Measurements from ENCODE around the gene DECR2. TPM values are rescaled to one million over a fixed set of nuclear protein-coding genes. Genes with fewer than 3 reads are reported as not detected.
"Not testable (repeated sequence)": the region's sequence is repeated elsewhere in the genome, so short reads cannot be mapped to it uniquely, and the experiment has no call there.

The DECR2 gene
- 14.4 TPM for polyA plus RNA-seq (ENCODE audit: insufficient read length)

- peak; percentile 74 for DNase-seq (ENCODE audit: low read depth)
Measured at GRCh38 chr16:401468-402348, at the start of gene DECR2. DECR2 (plus strand) TSS chr16:401885; CDS start chr16:401964, 79 bp downstream.

- peak; percentile 39 for DNase-seq (ENCODE audit: low read depth)
Measured at GRCh38 chr16:352547-353403, 48.9 kb upstream of the DECR2 start, which contains the start of gene AXIN1. AXIN1 (minus strand) TSS chr16:352723; CDS start chr16:347025, 5,698 bp downstream.

GRCh38 chr16:353404-354290, 48.0 kb upstream of the DECR2 start:
- no peak for DNase-seq (ENCODE audit: low read depth)

- no peak for DNase-seq (ENCODE audit: low read depth)
Measured at GRCh38 chr16:354291-354881, 47.3 kb upstream of the DECR2 start.

GRCh38 chr16:354971-355461, 46.7 kb upstream of the DECR2 start:
- DNase-seq (ENCODE audit: low read depth), result no peak

GRCh38 chr16:356741-357140, 44.9 kb upstream of the DECR2 start:
- no peak for DNase-seq (ENCODE audit: low read depth)

- DNase-seq (ENCODE audit: low read depth), result no peak
Measured at GRCh38 chr16:359067-359763, 42.5 kb upstream of the DECR2 start.

- DNase-seq (ENCODE audit: low read depth), result no peak
Measured at GRCh38 chr16:359871-360697, 41.6 kb upstream of the DECR2 start.

- DNase-seq (ENCODE audit: low read depth), result no peak
Measured at GRCh38 chr16:360698-361336, 40.9 kb upstream of the DECR2 start.

GRCh38 chr16:361341-361871, 40.3 kb upstream of the DECR2 start:
- DNase-seq (ENCODE audit: low read depth), result no peak

- no peak for DNase-seq (ENCODE audit: low read depth)
Measured at GRCh38 chr16:361872-362701, 39.6 kb upstream of the DECR2 start.

- DNase-seq (ENCODE audit: low read depth), result not testable (repeated sequence)
Measured at GRCh38 chr16:362702-362999, 39.0 kb upstream of the DECR2 start.

GRCh38 chr16:363110-363765, 38.4 kb upstream of the DECR2 start:
- DNase-seq (ENCODE audit: low read depth), result no peak

- no peak for DNase-seq (ENCODE audit: low read depth)
Measured at GRCh38 chr16:363766-364490, 37.8 kb upstream of the DECR2 start.

- no peak for DNase-seq (ENCODE audit: low read depth)
Measured at GRCh38 chr16:364595-365491, 36.8 kb upstream of the DECR2 start.

- DNase-seq (ENCODE audit: low read depth), result no peak
Measured at GRCh38 chr16:366476-366875, 35.2 kb upstream of the DECR2 start.

Data from forelimb muscle (tissue), 1 donor.